K562 (cell line): ENCODE measurements around the gene C19orf85. TPM values are rescaled to one million over a fixed set of nuclear protein-coding genes. Genes with fewer than 3 reads are reported as not detected.

Experiments
- AFF4 ChIP-seq: sonication (generic); formaldehyde crosslinking; IDR thresholded peaks from 2 replicates; pipeline ENCODE4 v1.8.0; 2023; ENCODE audit warnings: mild to moderate bottlenecking, missing genetic modification reagents
- BCOR ChIP-seq: fragments of 450-650 bp; IDR thresholded peaks from 2 replicates; pipeline ENCODE4 v1.6.1; 2016
- ELF2 ChIP-seq: fragments of 250-450 bp; sonication (Bioruptor Pico); IDR thresholded peaks from 2 replicates; pipeline ENCODE4 v1.5.0; 2021; ENCODE audit warnings: mild to moderate bottlenecking
- FOXM1 ChIP-seq, 2 experiments: fragments of 450-650 bp in 1 of 2; sonication (generic) in 1 of 2; formaldehyde crosslinking in 1 of 2; IDR thresholded peaks; 2 replicates each; pipeline versions ENCODE4 v1.6.1 to v1.9.0; 2017 to 2022; ENCODE audit warnings: low read depth in 2 of 2, mild to moderate bottlenecking in 2 of 2, missing genetic modification reagents in 1 of 2, moderate library complexity in 1 of 2
- HDAC8 ChIP-seq: fragments of 450-650 bp; IDR thresholded peaks from 2 replicates; pipeline ENCODE4 v1.6.1; 2016; ENCODE audit warnings: mild to moderate bottlenecking, missing genetic modification characterization, moderate library complexity, missing compliant biosample characterization
- HMG20B ChIP-seq: fragments of 250-450 bp; sonication (Bioruptor Pico); IDR thresholded peaks from 2 replicates; pipeline ENCODE4 v1.5.0; 2021; ENCODE audit warnings: mild to moderate bottlenecking
- MAX ChIP-seq: sonication (generic); formaldehyde crosslinking; IDR thresholded peaks from 2 replicates; pipeline ENCODE4 v1.9.0; 2022; ENCODE audit warnings: mild to moderate bottlenecking, missing genetic modification reagents
- MITF ChIP-seq: IDR thresholded peaks from 2 replicates; pipeline ENCODE4 v1.6.1; 2014; ENCODE audit warnings: antibody characterized with exemption
- PCBP2 ChIP-seq: fragments of 200-400 bp; formaldehyde crosslinking; IDR thresholded peaks from 2 replicates; pipeline ENCODE4 v1.6.1; 2018; ENCODE audit warnings: low read length, low read depth, mild to moderate bottlenecking, moderate library complexity; ENCODE audit not compliant: poor library complexity, severe bottlenecking
- SIRT6 ChIP-seq: IDR thresholded peaks from one replicate; pipeline ENCODE4 v1.6.1; 2012; ENCODE audit warnings: low read depth, mild to moderate bottlenecking, control low read depth, inconsistent platforms, low read length, moderate library complexity
- SMAD1 ChIP-seq: fragments of 150-350 bp; IDR thresholded peaks from 2 replicates; pipeline ENCODE4 v1.6.1; 2014; ENCODE audit warnings: low read length, low read depth; ENCODE audit not compliant: partially characterized antibody
- SNIP1 ChIP-seq: fragments of 450-650 bp; IDR thresholded peaks from 2 replicates; pipeline ENCODE4 v1.7.1; 2017; ENCODE audit warnings: low read depth, mild to moderate bottlenecking
- TAF7 ChIP-seq: fragments of 450-650 bp; IDR thresholded peaks from 2 replicates; pipeline ENCODE4 v1.6.1; 2016; ENCODE audit warnings: missing genetic modification characterization, missing compliant biosample characterization
- ZBTB34 ChIP-seq: fragments of 250-450 bp; sonication (Bioruptor Pico); IDR thresholded peaks from 2 replicates; pipeline ENCODE4 v1.8.0; 2021; ENCODE audit warnings: mild to moderate bottlenecking, moderate library complexity
- ZC3H4 ChIP-seq: sonication (generic); formaldehyde crosslinking; IDR thresholded peaks from 2 replicates; pipeline ENCODE4 v1.9.0; 2021; ENCODE audit warnings: missing genetic modification reagents, borderline replicate concordance
- ZZZ3 ChIP-seq: fragments of 450-650 bp; IDR thresholded peaks from 2 replicates; pipeline ENCODE4 v1.6.1; 2016; ENCODE audit warnings: antibody characterized with exemption, mild to moderate bottlenecking, moderate library complexity
- polyA plus RNA-seq, 8 experiments: library from polyadenylated mRNA; depleted of rRNA in 4 of 8; stranded (reverse) in 5 of 8; unstranded in 3 of 8; fragments of >200 nt; fragmentation: Nextera tagmentation in 2 of 8; fragmentation: Illumina TruSeq in 1 of 8; extraction: Ambion mirVana in 2 of 8; extraction: Trizol in 1 of 8; gene quantifications; 2 replicates each; pipeline versions ENCODE4 v1.2.1 to v1.2.3, GENCODE V29; 2011 to 2014; ENCODE audit warnings: inconsistent platforms in 1 of 8, missing spikeins in 1 of 8
- total RNA-seq, 7 experiments: library from RNA; depleted of rRNA in 6 of 7; stranded (reverse); fragments of >200 nt in 6 of 7; fragmentation: Illumina TruSeq in 2 of 7; extraction: Trizol in 2 of 7; gene quantifications; 2 replicates each; pipeline versions ENCODE4 v1.2.1 to v1.2.3, GENCODE V29; 2011 to 2021; ENCODE audit warnings: low replicate concordance in 1 of 7
- TF ChIP-seq, protein P1 (sequence below): fragments of 200-800 bp; sonication (Bioruptor generic); IDR thresholded peaks from 2 replicates; pipeline ENCODE4 v1.6.1; 2017; ENCODE audit warnings: missing genetic modification characterization, missing compliant biosample characterization

The C19orf85 gene
- total and polyA plus RNA-seq, 9 of the 15 experiments (the other 6 are each of a cell fraction or from before 2014, with no cell fraction given), result not detected

DNA sequence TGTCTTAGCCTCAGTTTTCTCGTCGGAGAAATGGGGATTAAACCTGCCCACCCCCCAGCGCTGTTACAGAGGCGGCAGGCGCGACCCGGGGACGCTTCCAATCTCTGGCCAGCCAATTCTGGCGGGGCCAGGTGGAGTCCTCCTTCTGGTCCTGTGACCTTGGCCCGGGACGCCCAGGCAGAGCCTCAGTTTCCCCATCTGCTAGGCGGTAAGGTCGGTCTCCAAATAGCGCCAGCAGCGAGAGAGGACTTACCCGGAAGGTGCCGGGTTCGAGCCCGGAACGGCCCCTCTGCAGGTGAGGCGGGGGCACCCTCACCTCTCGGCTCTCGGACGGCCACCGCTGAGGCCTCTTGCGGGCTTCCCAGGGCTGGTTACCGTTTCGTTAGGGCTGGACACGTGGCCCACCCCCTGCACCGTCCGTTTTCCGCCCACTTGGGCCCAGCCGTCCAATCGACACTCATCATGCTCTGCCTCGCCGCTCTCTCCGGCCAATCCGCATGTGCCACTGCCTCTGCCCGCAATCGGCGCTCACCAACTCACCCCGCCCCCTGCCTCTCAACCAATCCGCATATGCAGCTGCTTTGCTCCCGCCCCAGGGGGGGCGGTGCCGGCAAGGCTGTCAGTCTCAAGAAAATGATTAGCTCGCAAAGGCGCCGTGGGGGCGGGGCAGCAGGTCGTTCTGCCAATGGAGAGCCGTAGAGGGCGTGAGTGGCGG is 3.1 kb downstream of the C19orf85 start, which contains the start of gene ISOC2 (continued):
- TF ChIP-seq AFF4 (CRISPR knock-in tag), result no peak; the same call in 1 of the 2 replicates
- peak; percentile 97 for TF ChIP-seq MAX (CRISPR knock-in tag)
- TF ChIP-seq SNIP1, result peak; percentile 53; the same call in 1 of the 2 replicates
- TF ChIP-seq ZBTB34 (CRISPR knock-in tag), result no peak
- no peak for TF ChIP-seq ZZZ3
- peak; percentile 89 for TF ChIP-seq SIRT6
- peak; percentile 51; the same call in 1 of the 2 replicates for TF ChIP-seq ELF2 (CRISPR knock-in tag)
- 0 out of 2 replicates have a peak, but pooled peaks have one; percentile 13 for TF ChIP-seq MITF
- no peak for TF ChIP-seq ZC3H4
- TF ChIP-seq HDAC8 (tag), result 0 out of 2 replicates have a peak, but pooled peaks have one; percentile 66
- no peak for TF ChIP-seq FOXM1 (IDR thresholded peaks at IDR 0.05; ENCODE audit: low read depth)
- peak; percentile 53; the same call in 1 of the 2 replicates for TF ChIP-seq FOXM1 (CRISPR knock-in tag; IDR thresholded peaks at IDR 0.05; ENCODE audit: low read depth)
- TF ChIP-seq, protein P1, sequence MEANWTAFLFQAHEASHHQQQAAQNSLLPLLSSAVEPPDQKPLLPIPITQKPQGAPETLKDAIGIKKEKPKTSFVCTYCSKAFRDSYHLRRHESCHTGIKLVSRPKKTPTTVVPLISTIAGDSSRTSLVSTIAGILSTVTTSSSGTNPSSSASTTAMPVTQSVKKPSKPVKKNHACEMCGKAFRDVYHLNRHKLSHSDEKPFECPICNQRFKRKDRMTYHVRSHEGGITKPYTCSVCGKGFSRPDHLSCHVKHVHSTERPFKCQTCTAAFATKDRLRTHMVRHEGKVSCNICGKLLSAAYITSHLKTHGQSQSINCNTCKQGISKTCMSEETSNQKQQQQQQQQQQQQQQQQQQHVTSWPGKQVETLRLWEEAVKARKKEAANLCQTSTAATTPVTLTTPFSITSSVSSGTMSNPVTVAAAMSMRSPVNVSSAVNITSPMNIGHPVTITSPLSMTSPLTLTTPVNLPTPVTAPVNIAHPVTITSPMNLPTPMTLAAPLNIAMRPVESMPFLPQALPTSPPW (CRISPR knock-in tag), result no peak; the same call in 1 of the 2 replicates
- no peak for TF ChIP-seq PCBP2
- TF ChIP-seq SMAD1, result no peak
- no peak for TF ChIP-seq HMG20B (CRISPR knock-in tag)
- peak; percentile 86 for TF ChIP-seq TAF7
- peak; percentile 99 for TF ChIP-seq BCOR
